OCI-LY1 (cell line): Measurements from ENCODE around the gene DEPP1.

Experiments
- CTCF ChIP-seq: fragments of 200-600 bp; sonication (generic), shearing (Covaris generic); IDR thresholded peaks from 2 replicates; pipeline ENCODE4 v1.5.1; 2017; ENCODE audit warnings: mild to moderate bottlenecking, antibody characterized with exemption, low read length, moderate library complexity, mixed read lengths
- EZH2 ChIP-seq: fragments of 200-600 bp; sonication (generic), shearing (Covaris generic); IDR thresholded peaks from 2 replicates; pipeline ENCODE4 v1.8.0; 2017; ENCODE audit warnings: borderline replicate concordance, mixed run types, mild to moderate bottlenecking, antibody characterized with exemption, low read length, moderate library complexity, mixed read lengths

DNA sequence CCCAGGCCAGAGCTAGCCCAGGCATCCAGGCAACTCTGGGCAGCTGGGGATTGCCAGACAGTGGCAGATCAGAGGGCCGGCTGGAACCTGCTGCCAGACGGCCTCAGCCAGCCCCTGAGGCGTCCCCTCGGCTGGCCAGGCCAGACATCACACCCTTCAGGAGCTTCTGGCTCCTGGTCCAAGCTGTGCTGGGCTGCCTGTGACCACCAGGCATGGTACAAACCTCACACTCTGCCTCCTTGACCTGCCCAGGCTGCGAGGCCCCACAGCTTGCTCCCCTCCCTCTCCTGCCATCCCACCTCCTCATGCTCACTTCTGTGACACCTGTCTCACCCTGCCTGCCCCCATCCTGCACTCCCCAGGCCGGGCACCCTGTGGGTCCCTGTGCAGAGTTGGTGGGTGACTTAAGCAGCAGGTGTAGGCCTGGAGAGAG is 5.7 kb downstream of the DEPP1 start:
- no peak for TF ChIP-seq CTCF
- TF ChIP-seq EZH2 = no peak
